Mesendoderm (in vitro differentiated cells): Measurements from ENCODE around the gene TP53I13.

Experiments used
- DNase-seq: peaks from one replicate; pipeline ENCODE4 v3.0.0; 2013
- H2AK5ac ChIP-seq: 2 replicates; pipeline ENCODE4 v1.6.1; 2013; ENCODE audit warnings: low read length, inconsistent platforms
- H2BK120ac ChIP-seq: 2 replicates; pipeline ENCODE4 v1.6.1; 2013; ENCODE audit warnings: low read depth, mild to moderate bottlenecking, low read length, moderate library complexity, mixed read lengths
- H2BK15ac ChIP-seq: replicated peaks from 2 replicates; pipeline ENCODE4 v1.6.1; 2013; ENCODE audit warnings: low read depth, mild to moderate bottlenecking, moderate library complexity
- H2BK5ac ChIP-seq: 2 replicates; pipeline ENCODE4 v1.6.1; 2013; ENCODE audit warnings: low read length, inconsistent platforms
- H3K18ac ChIP-seq: 2 replicates; pipeline ENCODE4 v1.6.1; 2013; ENCODE audit warnings: mild to moderate bottlenecking, low read length, mixed read lengths
- H3K23ac ChIP-seq: one replicate; pipeline ENCODE4 v1.6.1; 2013; ENCODE audit warnings: low read length
- H3K27ac ChIP-seq: 2 replicates; pipeline ENCODE4 v1.5.1; 2013; ENCODE audit warnings: low read depth, mild to moderate bottlenecking, inconsistent platforms, low read length, moderate library complexity
- H3K27me3 ChIP-seq: 2 replicates; pipeline ENCODE4 v1.6.1; 2013; ENCODE audit warnings: low read length, control low read depth, mild to moderate bottlenecking, inconsistent platforms; ENCODE audit not compliant: insufficient read depth, poor library complexity
- H3K36me3 ChIP-seq: 2 replicates; pipeline ENCODE4 v1.6.1; 2013; ENCODE audit warnings: low read length, inconsistent platforms; ENCODE audit not compliant: control insufficient read depth, insufficient read depth
- H3K4ac ChIP-seq: one replicate; pipeline ENCODE4 v1.6.1; 2013; ENCODE audit warnings: low read depth, mild to moderate bottlenecking, low read length, moderate library complexity
- H3K4me1 ChIP-seq: 2 replicates; pipeline ENCODE4 v1.6.1; 2013; ENCODE audit warnings: low read depth, low read length, inconsistent platforms; ENCODE audit not compliant: control insufficient read depth
- H3K4me2 ChIP-seq: 2 replicates; pipeline ENCODE4 v1.6.1; 2013; ENCODE audit warnings: low read length
- H3K4me3 ChIP-seq: 2 replicates; pipeline ENCODE4 v1.5.1; 2013; ENCODE audit warnings: mild to moderate bottlenecking, low read length
- H3K56ac ChIP-seq: one replicate; pipeline ENCODE4 v1.6.1; 2013; ENCODE audit warnings: low read length
- H3K79me1 ChIP-seq: 2 replicates; pipeline ENCODE4 v1.6.1; 2013; ENCODE audit warnings: low read length, inconsistent platforms
- H3K79me2 ChIP-seq: 2 replicates; pipeline ENCODE4 v1.6.1; 2013; ENCODE audit warnings: mild to moderate bottlenecking, low read length; ENCODE audit not compliant: control insufficient read depth, insufficient read depth
- H3K9ac ChIP-seq: 2 replicates; pipeline ENCODE4 v1.6.1; 2013; ENCODE audit warnings: low read length, inconsistent platforms
- H4K5ac ChIP-seq: one replicate; pipeline ENCODE4 v1.6.1; 2013; ENCODE audit warnings: low read length
- H4K8ac ChIP-seq: one replicate; pipeline ENCODE4 v1.6.1; 2013; ENCODE audit warnings: low read depth, mild to moderate bottlenecking, control low read depth, low read length, moderate library complexity
- WGBS: extraction: QIAGEN DNeasy Blood & Tissue Kit; methylation state at CpG from one replicate; pipeline ENCODE4 v1.1.7; 2013; ENCODE audit warnings: low lambda C conversion rate, missing lambda C conversion rate; ENCODE audit not compliant: insufficient coverage; ENCODE audit errors: extremely low coverage; 5-methylcytosine and 5-hydroxymethylcytosine counted together

The TP53I13 gene

GRCh38 chr17:29611351-29612093 is 43.0 kb downstream of the TP53I13 start:
- H2BK120ac ChIP-seq = no peak overlapping the region
- no peaks in the 10 kb centered on the region for H3K36me3 ChIP-seq
- H3K56ac ChIP-seq = no peak overlapping the region

GRCh38 chr17:29612094-29612403 is 43.5 kb downstream of the TP53I13 start:
- H3K56ac ChIP-seq = no peak overlapping the region
- H3K79me1 ChIP-seq = no peaks in the 10 kb centered on the region
- H3K79me2 ChIP-seq = no peaks in the 10 kb centered on the region
- H3K27ac ChIP-seq = no peak overlapping the region
- WGBS = no CpG with 5 or more reads among the region's 12 CpGs
- peaks cover 8% of the 10 kb centered on the region for H3K27me3 ChIP-seq
- no peak overlapping the region for H4K8ac ChIP-seq
- H3K4me2 ChIP-seq = no peak overlapping the region
- no peak overlapping the region for H2BK15ac ChIP-seq
- no peaks in the 10 kb centered on the region for H3K4me1 ChIP-seq
- H3K36me3 ChIP-seq = no peaks in the 10 kb centered on the region
- DNase-seq = no peak
- no peak overlapping the region for H2BK120ac ChIP-seq
- H2BK5ac ChIP-seq = no peak overlapping the region
- no peak overlapping the region for H3K4me3 ChIP-seq
- no peak overlapping the region for H3K18ac ChIP-seq
- H3K9ac ChIP-seq = no peak overlapping the region
- no peak overlapping the region for H2AK5ac ChIP-seq
- H3K23ac ChIP-seq = no peak overlapping the region
- H3K4ac ChIP-seq = no peak overlapping the region
- H4K5ac ChIP-seq = no peak overlapping the region

More at GRCh38 chr17:29611351-29612093, 43.0 kb downstream of the TP53I13 start:
- Histone ChIP-seq H3K79me1 (no peaks in the 10 kb centered on the region), H3K27ac (no peak overlapping the region), H3K23ac (no peak overlapping the region), H3K4me2 (no peak overlapping the region), H3K79me2 (no peaks in the 10 kb centered on the region), H3K18ac (no peak overlapping the region), H3K27me3 (peaks cover 5% of the 10 kb centered on the region), H2BK5ac (no peak overlapping the region), H3K4me1 (no peaks in the 10 kb centered on the region), H3K4me3 (no peak overlapping the region), H2AK5ac (no peak overlapping the region), H3K9ac (no peak overlapping the region), H4K8ac (no peak overlapping the region), H2BK15ac (no peak overlapping the region), H4K5ac (no peak overlapping the region), H3K4ac (no peak overlapping the region)
- WGBS = no CpG with 5 or more reads among the region's 11 CpGs
- no peak for DNase-seq

GRCh38 chr17:29612404-29613280 is 44.1 kb downstream of the TP53I13 start:
- Histone ChIP-seq H3K27ac (no peak overlapping the region), H2BK15ac (no peak overlapping the region), H3K27me3 (peaks cover 8% of the 10 kb centered on the region), H2AK5ac (no peak overlapping the region), H3K23ac (no peak overlapping the region), H3K18ac (no peak overlapping the region), H4K5ac (no peak overlapping the region), H3K9ac (no peak overlapping the region), H3K4me3 (no peak overlapping the region), H4K8ac (no peak overlapping the region), H3K4ac (no peak overlapping the region), H3K4me1 (no peaks in the 10 kb centered on the region), H3K4me2 (no peak overlapping the region), H3K56ac (peak overlapping the region; percentile 66), H3K79me1 (no peaks in the 10 kb centered on the region), H3K79me2 (no peaks in the 10 kb centered on the region), H2BK5ac (no peak overlapping the region), H2BK120ac (no peak overlapping the region), H3K36me3 (no peaks in the 10 kb centered on the region)
- no CpG with 5 or more reads among the region's 85 CpGs for WGBS
- no peak for DNase-seq

GRCh38 chr17:29613352-29613837 is 44.9 kb downstream of the TP53I13 start:
- no peak overlapping the region for H3K18ac ChIP-seq
- H2AK5ac ChIP-seq = no peak overlapping the region
- H4K5ac ChIP-seq = no peak overlapping the region
- no peak overlapping the region for H2BK15ac ChIP-seq
- no peak overlapping the region for H2BK120ac ChIP-seq
- H3K56ac ChIP-seq = peak overlapping the region; percentile 66
- no peak overlapping the region for H3K23ac ChIP-seq
- no CpG with 5 or more reads among the region's 50 CpGs for WGBS
- H3K4ac ChIP-seq = no peak overlapping the region
- peak; percentile 96 for DNase-seq
- H4K8ac ChIP-seq = no peak overlapping the region
- peak overlapping the region; percentile 19 for H3K9ac ChIP-seq
- H3K4me1 ChIP-seq = no peaks in the 10 kb centered on the region
- H3K4me2 ChIP-seq = peak overlapping the region; percentile 8
- H3K79me2 ChIP-seq = no peaks in the 10 kb centered on the region
- H2BK5ac ChIP-seq = no peak overlapping the region
- no peaks in the 10 kb centered on the region for H3K36me3 ChIP-seq
- H3K79me1 ChIP-seq = no peaks in the 10 kb centered on the region
- H3K27me3 ChIP-seq = peaks cover 8% of the 10 kb centered on the region
- no peak overlapping the region for H3K4me3 ChIP-seq
- H3K27ac ChIP-seq = no peak overlapping the region

- Histone ChIP-seq H2BK120ac (no peak overlapping the region), H2BK15ac (no peak overlapping the region), H3K23ac (no peak overlapping the region), H3K36me3 (no peaks in the 10 kb centered on the region), H4K5ac (no peak overlapping the region), H3K18ac (no peak overlapping the region), H3K4ac (no peak overlapping the region), H3K27ac (no peak overlapping the region), H2BK5ac (no peak overlapping the region), H3K4me1 (no peaks in the 10 kb centered on the region), H3K56ac (peak overlapping the region; percentile 47), H3K9ac (peak overlapping the region; percentile 19), H4K8ac (no peak overlapping the region), H2AK5ac (no peak overlapping the region), H3K4me3 (no peak overlapping the region), H3K27me3 (peaks cover 8% of the 10 kb centered on the region), H3K79me2 (no peaks in the 10 kb centered on the region), H3K4me2 (peak overlapping the region; percentile 8), H3K79me1 (no peaks in the 10 kb centered on the region)
- WGBS = no CpG with 5 or more reads among the region's 13 CpGs
- no peak for DNase-seq
These were observed 45.4 kb downstream of the TP53I13 start for GRCh38 chr17:29613856-29614255.
